H1 (cell line): ENCODE measurements around the gene IL36A. TPM values are rescaled to one million over a fixed set of nuclear protein-coding genes. Genes with fewer than 3 reads are reported as not detected.

ENCODE experiments used
- CTCF ChIA-PET: fragments of 300-600 bp; sonication (Branson Sonifier 250); formaldehyde crosslinking; loops from one replicate; lab custom pipeline; 2021; ENCODE audit not compliant: partially characterized antibody; lab: Charles Lee
- POLR2A ChIA-PET: fragments of 300-600 bp; sonication (Branson Sonifier 250); formaldehyde crosslinking; loops from one replicate; lab custom pipeline; 2021; ENCODE audit warnings: inconsistent platforms; ENCODE audit not compliant: partially characterized antibody; lab: Charles Lee
- DNase-seq, 2 experiments: peaks; one replicate each; pipeline versions ENCODE4 v3.0.0 to v3.0.0-alpha.2; 2010 to 2022; ENCODE audit warnings: low spot score in 2 of 2, low read depth in 1 of 2, mixed read lengths in 1 of 2
- FAIRE-seq: peaks from 2 replicates; lab custom pipeline; 2011; peaks lifted over from hg19 to GRCh38; lab: Jason Lieb, UNC
- H2AFZ ChIP-seq: 2 replicates; pipeline ENCODE4 v1.8.1; 2012; ENCODE audit warnings: low read length, inconsistent platforms
- H2AK5ac ChIP-seq: 2 replicates; pipeline ENCODE4 v1.6.1; 2013; ENCODE audit warnings: low read depth, low read length
- H2BK120ac ChIP-seq: replicated peaks from 2 replicates; pipeline ENCODE3; 2013; ENCODE audit warnings: low read depth, low read length, inconsistent platforms
- H2BK12ac ChIP-seq: 2 replicates; pipeline ENCODE4 v1.6.1; 2013; ENCODE audit warnings: low read depth, low read length
- H2BK15ac ChIP-seq: 2 replicates; pipeline ENCODE4 v1.6.1; 2013; ENCODE audit warnings: low read length
- H2BK20ac ChIP-seq: 2 replicates; pipeline ENCODE4 v1.6.1; 2013; ENCODE audit warnings: low read length
- H2BK5ac ChIP-seq: 2 replicates; pipeline ENCODE4 v1.6.1; 2013; ENCODE audit warnings: low read depth, low read length
- H3K14ac ChIP-seq: 2 replicates; pipeline ENCODE4 v1.6.1; 2013; ENCODE audit warnings: inconsistent platforms; ENCODE audit not compliant: insufficient read length
- H3K18ac ChIP-seq: 2 replicates; pipeline ENCODE4 v1.6.1; 2013; ENCODE audit warnings: low read length; ENCODE audit errors: extremely low read depth
- H3K23ac ChIP-seq: 2 replicates; pipeline ENCODE4 v1.6.1; 2013; ENCODE audit warnings: inconsistent platforms; ENCODE audit not compliant: insufficient read length
- H3K23me2 ChIP-seq: 2 replicates; pipeline ENCODE4 v1.6.1; 2013; ENCODE audit warnings: low read depth, low read length
- H3K27ac ChIP-seq: 2 replicates; pipeline ENCODE4 v1.6.1; 2011; ENCODE audit warnings: low read depth, low read length, inconsistent platforms
- H3K27me3 ChIP-seq, 4 experiments: replicated peaks in 1 of 4; 1 replicate in 1 of 4; 2 replicates in 3 of 4; pipeline versions ENCODE4 v1.6.1 to v1.8.1; 2011 to 2013; ENCODE audit warnings: low read length in 3 of 4, mild to moderate bottlenecking in 3 of 4, inconsistent platforms in 2 of 4, mixed read lengths in 2 of 4, moderate library complexity in 1 of 4; ENCODE audit not compliant: control insufficient read depth in 3 of 4, insufficient read depth in 3 of 4; ENCODE audit errors: extremely low read depth in 1 of 4
- H3K36me3 ChIP-seq, 4 experiments: 2 replicates each; pipeline versions ENCODE4 v1.6.1 to v1.8.1; 2011 to 2013; ENCODE audit warnings: mild to moderate bottlenecking in 4 of 4, low read length in 3 of 4, moderate library complexity in 2 of 4, control low read depth in 1 of 4, inconsistent platforms in 1 of 4; ENCODE audit not compliant: insufficient read depth in 4 of 4, control insufficient read depth in 2 of 4
- H3K4ac ChIP-seq: replicated peaks from 2 replicates; pipeline ENCODE3; 2013; ENCODE audit warnings: low read length, low read depth, mixed read lengths, inconsistent platforms; ENCODE audit not compliant: insufficient read length
- H3K4me1 ChIP-seq, 4 experiments: replicated peaks in 1 of 4; 1 replicate in 1 of 4; 2 replicates in 3 of 4; pipeline versions ENCODE4 v1.6.1 to v1.8.1; 2011 to 2013; ENCODE audit warnings: low read length in 3 of 4, inconsistent platforms in 2 of 4, mixed read lengths in 1 of 4; ENCODE audit not compliant: insufficient read depth in 4 of 4, control insufficient read depth in 3 of 4
- H3K4me2 ChIP-seq, 2 experiments: 2 replicates each; pipeline versions ENCODE4 v1.6.1 to v1.8.1; 2011 to 2013; ENCODE audit warnings: low read depth in 2 of 2, low read length in 2 of 2, control low read depth in 1 of 2, inconsistent platforms in 1 of 2, mild to moderate bottlenecking in 1 of 2; ENCODE audit not compliant: insufficient read depth in 1 of 2
- H3K4me3 ChIP-seq, 4 experiments: fragments of 200-600, 300-600 bp in 1 of 4; sonication (generic), shearing (Covaris generic), sonication (Bioruptor Twin) in 1 of 4; 2 replicates each; pipeline versions ENCODE4 v1.5.1 to v1.8.1; 2011 to 2016; ENCODE audit warnings: low read length in 4 of 4, low read depth in 3 of 4, control low read depth in 2 of 4, inconsistent platforms in 2 of 4, mild to moderate bottlenecking in 2 of 4, mixed read lengths in 1 of 4, moderate library complexity in 1 of 4; ENCODE audit not compliant: insufficient read depth in 2 of 4; ENCODE audit errors: extremely low read depth in 1 of 4
- H3K56ac ChIP-seq: replicated peaks from 2 replicates; pipeline ENCODE3; 2013; ENCODE audit warnings: low read depth, mild to moderate bottlenecking, mixed read lengths, low read length, inconsistent platforms; ENCODE audit not compliant: insufficient read length
- H3K79me1 ChIP-seq: 2 replicates; pipeline ENCODE4 v1.6.1; 2013; ENCODE audit warnings: low read depth, low read length, control low read depth
- H3K79me2 ChIP-seq, 2 experiments: 2 replicates each; pipeline versions ENCODE4 v1.6.1 to v1.8.1; 2012 to 2013; ENCODE audit warnings: low read length in 2 of 2, mild to moderate bottlenecking in 2 of 2, inconsistent platforms in 1 of 2; ENCODE audit not compliant: insufficient read depth in 2 of 2, control insufficient read depth in 1 of 2
- H3K9ac ChIP-seq, 4 experiments: replicated peaks in 1 of 4; 1 replicate in 1 of 4; 2 replicates in 3 of 4; pipeline versions ENCODE4 v1.6.1 to v1.8.1; 2011 to 2013; ENCODE audit warnings: low read depth in 3 of 4, low read length in 3 of 4, control low read depth in 2 of 4, mild to moderate bottlenecking in 2 of 4, moderate library complexity in 2 of 4, inconsistent platforms in 1 of 4; ENCODE audit errors: extremely low read depth in 1 of 4
- H3K9me3 ChIP-seq, 2 experiments: 2 replicates each; pipeline versions ENCODE4 v1.6.1 to v1.8.1; 2012 to 2013; ENCODE audit warnings: mild to moderate bottlenecking in 2 of 2, moderate library complexity in 2 of 2, control low read depth in 1 of 2, inconsistent platforms in 1 of 2, low read depth in 1 of 2, low read length in 1 of 2, mixed read lengths in 1 of 2; ENCODE audit not compliant: insufficient read depth in 2 of 2
- H4K20me1 ChIP-seq, 2 experiments: replicated peaks in 1 of 2; 2 replicates each; pipeline versions ENCODE3 to v1.8.1; 2011 to 2013; ENCODE audit warnings: inconsistent platforms in 2 of 2, low read length in 2 of 2, mild to moderate bottlenecking in 1 of 2; ENCODE audit not compliant: insufficient read depth in 2 of 2, control insufficient read depth in 1 of 2
- H4K5ac ChIP-seq: 2 replicates; pipeline ENCODE4 v1.6.1; 2013; ENCODE audit warnings: low read length, low read depth, mixed read lengths, inconsistent platforms; ENCODE audit not compliant: insufficient read length
- H4K8ac ChIP-seq: 2 replicates; pipeline ENCODE4 v1.8.0; 2013; ENCODE audit warnings: mild to moderate bottlenecking, moderate library complexity, low read length, inconsistent platforms; ENCODE audit not compliant: insufficient read depth; ENCODE audit errors: extremely low read depth
- H4K91ac ChIP-seq: replicated peaks from 2 replicates; pipeline ENCODE3; 2013; ENCODE audit warnings: low read length, mixed read lengths, inconsistent platforms; ENCODE audit not compliant: insufficient read length
- CBX8 ChIP-seq: fragments of 300-800, 300-1000 bp; sonication (generic); IDR thresholded peaks from 2 replicates; pipeline ENCODE4 v1.7.1; 2016; ENCODE audit warnings: low read depth, low read length, borderline replicate concordance
- CTBP2 ChIP-seq: IDR thresholded peaks from 2 replicates; pipeline ENCODE4 v1.7.0; 2011; ENCODE audit warnings: borderline replicate concordance, mild to moderate bottlenecking, moderate library complexity, mixed read lengths, low read length; ENCODE audit not compliant: insufficient read depth, insufficient read length
- EP300 ChIP-seq, 2 experiments: IDR thresholded peaks; 1 replicate in 1 of 2; 2 replicates in 1 of 2; pipeline ENCODE4 v1.6.1; 2011 to 2012; ENCODE audit warnings: low read depth in 2 of 2, low read length in 2 of 2, mild to moderate bottlenecking in 2 of 2, borderline replicate concordance in 1 of 2, inconsistent platforms in 1 of 2, moderate library complexity in 1 of 2
- JUND ChIP-seq: IDR thresholded peaks from 2 replicates; pipeline ENCODE4 v1.6.1; 2011; ENCODE audit warnings: mild to moderate bottlenecking, improper control_type of control experiment, low read length
- MAFK ChIP-seq: IDR thresholded peaks from 2 replicates; pipeline ENCODE4 v1.6.1; 2012; ENCODE audit warnings: low read depth, mild to moderate bottlenecking, improper control_type of control experiment, low read length
- NRF1 ChIP-seq: IDR thresholded peaks from 2 replicates; pipeline ENCODE4 v1.6.1; 2011; ENCODE audit warnings: mild to moderate bottlenecking, low read depth, low read length, improper control_type of control experiment
- RBBP5 ChIP-seq: IDR thresholded peaks from 2 replicates; pipeline ENCODE4 v1.7.1; 2012; ENCODE audit warnings: low read depth, mild to moderate bottlenecking, inconsistent platforms, low read length, moderate library complexity, borderline replicate concordance
- RFX5 ChIP-seq: IDR thresholded peaks from 2 replicates; pipeline ENCODE4 v1.6.1; 2011; ENCODE audit warnings: low read depth, low read length, improper control_type of control experiment, borderline replicate concordance
- RNF2 ChIP-seq: fragments of 200-900, 300-1000 bp; sonication (generic); IDR thresholded peaks from 2 replicates; pipeline ENCODE4 v1.7.1; 2016; ENCODE audit warnings: borderline replicate concordance, low read depth, mild to moderate bottlenecking, antibody characterized with exemption, low read length; ENCODE audit not compliant: poor library complexity, severe bottlenecking; ENCODE audit errors: missing control alignments
- SP4 ChIP-seq: IDR thresholded peaks from 2 replicates; pipeline ENCODE4 v1.6.1; 2012; ENCODE audit warnings: low read length, inconsistent platforms
- TEAD4 ChIP-seq: IDR thresholded peaks from 2 replicates; pipeline ENCODE4 v1.6.1; 2012; ENCODE audit warnings: low read depth, low read length, inconsistent platforms, mixed read lengths
- USF2 ChIP-seq: IDR thresholded peaks from 2 replicates; pipeline ENCODE4 v1.6.1; 2011; ENCODE audit warnings: low read length, improper control_type of control experiment
- ZNF274 ChIP-seq: IDR thresholded peaks from 2 replicates; pipeline ENCODE4 v1.7.0; 2012; ENCODE audit warnings: low read length, borderline replicate concordance; ENCODE audit errors: extremely low read depth
- WGBS, 2 experiments: shearing (Covaris generic) in 1 of 2; methylation state at CpG; one replicate each; pipeline versions ENCODE4 v1.1.6 to v1.1.7; 2013 to 2015; ENCODE audit warnings: low lambda C conversion rate in 2 of 2, mixed read lengths in 2 of 2, inconsistent platforms in 1 of 2, low coverage in 1 of 2, missing lambda C conversion rate in 1 of 2; ENCODE audit not compliant: insufficient replicate concordance in 2 of 2, insufficient coverage in 1 of 2, insufficient read length in 1 of 2; ENCODE audit errors: extremely low coverage in 1 of 2, missing lambda C conversion rate in 1 of 2; 5-methylcytosine and 5-hydroxymethylcytosine counted together
- polyA plus RNA-seq, 7 experiments: library from polyadenylated mRNA; depleted of rRNA in 3 of 7; stranded (reverse) in 5 of 7; unstranded in 2 of 7; fragments of >200 nt in 5 of 7; fragments of 200-250 nt in 2 of 7; gene quantifications; 1 replicate in 5 of 7; 2 replicates in 1 of 7; 4 replicates in 1 of 7; pipeline versions ENCODE4 v1.2.1 to v1.2.3, GENCODE V29; 2011 to 2013; ENCODE audit warnings: missing spikeins in 2 of 7, mixed read lengths in 2 of 7
- total RNA-seq: library from RNA; stranded (reverse); fragmentation: NEBNext Ultra II Directional; extraction: Animal tissue kit (Norgen Biotek cat#: 25700); gene quantifications from 2 replicates; pipeline ENCODE4 v1.2.1, GENCODE V29; 2021

Gene IL36A
- total and polyA plus RNA-seq, 2 of the 8 experiments (the other 6 are each of a cell fraction or from before 2014, with no cell fraction given), result not detected

GRCh38 chr2:113034016-113034415 is 28.8 kb downstream of the IL36A start:
- no peak overlapping the region for H3K4me2 ChIP-seq
- H3K9ac ChIP-seq, result no peak overlapping the region
- H2BK20ac ChIP-seq, result no peak overlapping the region
- no peaks in the 10 kb centered on the region for H3K79me2 ChIP-seq
- POLR2A ChIA-PET, result no interaction called here
- no peaks in the 10 kb centered on the region for H3K9me3 ChIP-seq
- H3K4ac ChIP-seq, result no peak overlapping the region
- FAIRE-seq, result no peak
- 88% methylated on average over 3 of the region's 3 CpGs; no CpG with 5 or more reads in 1 of the 2 experiments for WGBS, 2 experiments
- no peak overlapping the region for H2BK15ac ChIP-seq
- no peak overlapping the region for H4K91ac ChIP-seq
- H3K23me2 ChIP-seq, result no peaks in the 10 kb centered on the region
- no peak overlapping the region for H2AK5ac ChIP-seq
- H4K8ac ChIP-seq, result no peak overlapping the region
- CTCF ChIA-PET, result interaction anchor here (2.8 kb wide), 1 partner anchor 46 kb away, joined by 8 read pairs; no protein-coding TSS in a partner anchor
- H3K79me1 ChIP-seq, result no peaks in the 10 kb centered on the region
- no peak overlapping the region for H2AFZ ChIP-seq
- H2BK5ac ChIP-seq, result no peak overlapping the region
- no peak overlapping the region for H3K18ac ChIP-seq
- DNase-seq, result no peak
- H3K23ac ChIP-seq, result no peak overlapping the region
- H3K4me1 ChIP-seq, result no peaks in the 10 kb centered on the region
- no peak overlapping the region for H2BK12ac ChIP-seq
- H4K20me1 ChIP-seq, result no peaks in the 10 kb centered on the region
- H3K14ac ChIP-seq, result no peak overlapping the region
- no peaks in the 10 kb centered on the region; a peak in 1 of 7 replicates for H3K27me3 ChIP-seq
- TF ChIP-seq MAFK (no peak), TEAD4 (no peak), RFX5 (no peak), SP4 (no peak), EP300 (IDR thresholded peaks at IDR 0.05; ENCODE audit: borderline replicate concordance in 1 of 2, low read depth in 2 of 2, low read length in 2 of 2) (no peak), USF2 (no peak), CBX8 (no peak), RNF2 (no peak), RBBP5 (no peak), CTBP2 (no peak), ZNF274 (no peak), JUND (no peak), NRF1 (no peak)
- no peak overlapping the region for H4K5ac ChIP-seq
- no peak overlapping the region for H2BK120ac ChIP-seq
- H3K36me3 ChIP-seq, result no peaks in the 10 kb centered on the region
- no peak overlapping the region for H3K4me3 ChIP-seq
- H3K56ac ChIP-seq, result no peak overlapping the region
- H3K27ac ChIP-seq, result no peak overlapping the region
